SH-SY5Y (cell line): Measurements from ENCODE around the gene HS6ST3.

Experiments used
- GATA2 ChIP-seq: IDR thresholded peaks from 2 replicates; pipeline ENCODE4 v1.6.1; 2011; ENCODE audit warnings: mild to moderate bottlenecking, low read depth, low read length
- GATA3 ChIP-seq: IDR thresholded peaks from 2 replicates; pipeline ENCODE4 v1.6.1; 2011; ENCODE audit warnings: low read depth, mild to moderate bottlenecking, low read length, moderate library complexity

The HS6ST3 gene

GRCh38 chr13:96165840-96166239, 75.9 kb downstream of the HS6ST3 start:
- TF ChIP-seq GATA3 (no peak), GATA2 (no peak)

- TF ChIP-seq GATA3 (no peak), GATA2 (no peak)
Measured at GRCh38 chr13:96172066-96172465, 82.2 kb downstream of the HS6ST3 start.

GRCh38 chr13:96178759-96179158, 88.9 kb downstream of the HS6ST3 start:
- TF ChIP-seq GATA2 (no peak), GATA3 (no peak)

- TF ChIP-seq GATA3, result no peak
- no peak for TF ChIP-seq GATA2
Measured at GRCh38 chr13:96179309-96179708, 89.4 kb downstream of the HS6ST3 start.

- TF ChIP-seq GATA3 (no peak), GATA2 (no peak)
Measured at GRCh38 chr13:96181911-96182310, 92.0 kb downstream of the HS6ST3 start.

- TF ChIP-seq GATA3, result no peak
- TF ChIP-seq GATA2, result no peak
Measured at GRCh38 chr13:96185818-96186217, 95.9 kb downstream of the HS6ST3 start.

- TF ChIP-seq GATA2 (no peak), GATA3 (no peak)
Measured at GRCh38 chr13:96191367-96191766, 101.5 kb downstream of the HS6ST3 start.

- TF ChIP-seq GATA3 (no peak), GATA2 (no peak)
Measured at GRCh38 chr13:96193728-96194310, 103.9 kb downstream of the HS6ST3 start.

GRCh38 chr13:96198038-96198437, 108.1 kb downstream of the HS6ST3 start:
- TF ChIP-seq GATA2, result no peak
- no peak for TF ChIP-seq GATA3

- TF ChIP-seq GATA2 (no peak), GATA3 (no peak)
Measured at GRCh38 chr13:96199315-96199714, 109.4 kb downstream of the HS6ST3 start.

- TF ChIP-seq GATA3, result peak; percentile 39; the same call in 1 of the 2 replicates
- TF ChIP-seq GATA2, result peak; percentile 93
Measured at GRCh38 chr13:96200810-96201209, 110.9 kb downstream of the HS6ST3 start.

GRCh38 chr13:96202315-96202714, 112.4 kb downstream of the HS6ST3 start:
- TF ChIP-seq GATA2, result no peak
- no peak for TF ChIP-seq GATA3

- no peak for TF ChIP-seq GATA2
- no peak for TF ChIP-seq GATA3
Measured at GRCh38 chr13:96203471-96203870, 113.6 kb downstream of the HS6ST3 start.

- no peak for TF ChIP-seq GATA3
- TF ChIP-seq GATA2, result peak; percentile 36; the same call in 1 of the 2 replicates
Measured at GRCh38 chr13:96214824-96215445, 125.0 kb downstream of the HS6ST3 start.

- TF ChIP-seq GATA3, result no peak
- TF ChIP-seq GATA2, result no peak
Measured at GRCh38 chr13:96216543-96216942, 126.6 kb downstream of the HS6ST3 start.
